ENCODE measurements around the gene IMMP2L.

Gene IMMP2L

DNA sequence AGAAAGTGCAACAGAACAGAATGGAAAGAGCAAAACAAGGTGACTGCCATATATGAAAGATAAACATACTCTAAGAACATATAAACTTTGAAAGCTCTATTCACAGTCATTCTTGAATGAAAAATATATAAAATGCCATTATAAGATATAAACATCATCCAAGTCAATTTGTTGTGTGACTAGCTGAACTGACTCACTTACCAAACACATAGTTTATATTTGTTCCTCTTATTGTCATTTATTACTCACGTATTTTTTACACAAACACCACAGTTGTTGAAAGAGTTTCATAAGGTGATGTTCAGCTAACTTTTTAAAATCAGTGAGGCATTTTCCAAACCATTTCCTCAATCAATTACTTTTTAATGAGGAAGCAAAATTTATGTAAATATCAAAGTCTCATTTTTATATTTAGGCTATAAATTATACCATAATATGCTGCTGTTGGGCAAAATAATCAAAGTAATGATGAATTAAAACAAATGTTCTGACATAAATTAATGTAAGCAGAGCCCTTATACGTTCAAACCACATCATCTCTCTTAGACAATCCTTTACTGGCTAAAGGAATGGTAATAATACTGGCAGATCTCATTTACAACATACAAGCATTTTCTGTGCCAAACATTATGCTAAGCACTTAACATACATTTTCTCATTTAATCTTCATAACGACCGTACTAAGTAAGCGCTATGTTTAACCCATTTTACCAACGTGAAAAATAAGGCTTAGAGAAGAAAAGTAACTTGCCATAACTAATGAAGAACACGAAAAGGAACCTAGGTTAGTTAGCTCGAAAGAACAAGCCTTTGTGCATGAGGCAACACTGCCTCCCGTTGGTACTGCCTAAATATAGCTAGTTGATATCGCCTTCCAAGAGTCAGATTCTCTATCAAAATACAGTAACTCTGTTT lies 464.0 kb downstream of the IMMP2L start:
- TF ChIP-seq, protein P1, sequence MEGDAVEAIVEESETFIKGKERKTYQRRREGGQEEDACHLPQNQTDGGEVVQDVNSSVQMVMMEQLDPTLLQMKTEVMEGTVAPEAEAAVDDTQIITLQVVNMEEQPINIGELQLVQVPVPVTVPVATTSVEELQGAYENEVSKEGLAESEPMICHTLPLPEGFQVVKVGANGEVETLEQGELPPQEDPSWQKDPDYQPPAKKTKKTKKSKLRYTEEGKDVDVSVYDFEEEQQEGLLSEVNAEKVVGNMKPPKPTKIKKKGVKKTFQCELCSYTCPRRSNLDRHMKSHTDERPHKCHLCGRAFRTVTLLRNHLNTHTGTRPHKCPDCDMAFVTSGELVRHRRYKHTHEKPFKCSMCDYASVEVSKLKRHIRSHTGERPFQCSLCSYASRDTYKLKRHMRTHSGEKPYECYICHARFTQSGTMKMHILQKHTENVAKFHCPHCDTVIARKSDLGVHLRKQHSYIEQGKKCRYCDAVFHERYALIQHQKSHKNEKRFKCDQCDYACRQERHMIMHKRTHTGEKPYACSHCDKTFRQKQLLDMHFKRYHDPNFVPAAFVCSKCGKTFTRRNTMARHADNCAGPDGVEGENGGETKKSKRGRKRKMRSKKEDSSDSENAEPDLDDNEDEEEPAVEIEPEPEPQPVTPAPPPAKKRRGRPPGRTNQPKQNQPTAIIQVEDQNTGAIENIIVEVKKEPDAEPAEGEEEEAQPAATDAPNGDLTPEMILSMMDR (IDR thresholded peaks at IDR 0.05; ENCODE audit: insufficient read depth, low read depth, low read length, missing control alignments) = peak; percentile 62
- no peak overlapping the region for H3K4me3 ChIP-seq (ENCODE audit: low read depth, low read length)
- DNase-seq (ENCODE audit: low read depth) = peak; percentile 55

DNA sequence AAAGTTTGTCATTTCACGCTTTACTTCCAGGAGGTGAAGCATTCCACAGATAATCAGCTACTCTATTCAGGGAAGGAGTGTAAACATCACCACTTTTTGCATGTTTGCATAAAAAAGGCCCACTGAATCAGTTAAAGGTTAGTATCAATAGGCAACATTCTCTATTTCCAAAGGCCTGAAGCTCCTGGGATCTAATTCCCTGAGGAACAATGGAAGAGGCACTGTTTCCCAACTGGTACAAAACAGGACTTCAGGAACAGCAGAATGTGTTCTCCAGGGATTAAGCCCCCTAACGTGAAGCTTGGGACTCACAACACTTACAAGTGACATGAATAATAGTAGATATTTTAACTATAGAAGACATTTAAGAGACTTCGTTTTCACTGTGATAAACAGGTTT lies 465.3 kb downstream of the IMMP2L start:
- TF ChIP-seq, protein P1 (IDR thresholded peaks at IDR 0.05; ENCODE audit: insufficient read depth, low read depth, low read length, missing control alignments) = no peak
- H3K4me3 ChIP-seq (ENCODE audit: low read depth, low read length) = no peak overlapping the region
- no peak for DNase-seq (ENCODE audit: low read depth)

DNA sequence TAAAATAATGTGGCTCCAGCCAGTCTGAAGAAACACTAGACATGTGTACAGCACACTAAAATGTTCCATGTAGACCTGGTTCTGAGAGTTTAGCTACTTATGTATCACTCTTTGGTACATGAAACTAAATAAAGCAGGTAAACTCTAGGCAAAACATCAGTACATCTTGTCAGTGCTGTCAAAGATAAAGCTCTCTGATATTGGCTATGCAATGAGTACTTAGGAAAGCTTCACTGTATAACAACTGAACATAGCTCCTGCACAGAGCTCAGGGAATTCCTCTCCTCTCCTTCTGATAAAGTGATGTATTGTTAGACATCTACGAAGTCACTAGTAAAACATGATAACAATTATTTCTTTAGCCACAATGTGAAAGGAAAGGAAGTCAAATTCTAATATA lies 467.9 kb downstream of the IMMP2L start:
- no peak for DNase-seq (ENCODE audit: low read depth)
- no peak overlapping the region for H3K4me3 ChIP-seq (ENCODE audit: low read depth, low read length)
- TF ChIP-seq, protein P1 (IDR thresholded peaks at IDR 0.05; ENCODE audit: insufficient read depth, low read depth, low read length, missing control alignments) = no peak

- no peak overlapping the region for H3K4me3 ChIP-seq (ENCODE audit: low read depth, low read length)
- no peak for DNase-seq (ENCODE audit: low read depth)
- TF ChIP-seq, protein P1 (IDR thresholded peaks at IDR 0.05; ENCODE audit: insufficient read depth, low read depth, low read length, missing control alignments) = no peak
Observed at GRCh38 chr7:111093496-111093895, 468.8 kb downstream of the IMMP2L start.

DNA sequence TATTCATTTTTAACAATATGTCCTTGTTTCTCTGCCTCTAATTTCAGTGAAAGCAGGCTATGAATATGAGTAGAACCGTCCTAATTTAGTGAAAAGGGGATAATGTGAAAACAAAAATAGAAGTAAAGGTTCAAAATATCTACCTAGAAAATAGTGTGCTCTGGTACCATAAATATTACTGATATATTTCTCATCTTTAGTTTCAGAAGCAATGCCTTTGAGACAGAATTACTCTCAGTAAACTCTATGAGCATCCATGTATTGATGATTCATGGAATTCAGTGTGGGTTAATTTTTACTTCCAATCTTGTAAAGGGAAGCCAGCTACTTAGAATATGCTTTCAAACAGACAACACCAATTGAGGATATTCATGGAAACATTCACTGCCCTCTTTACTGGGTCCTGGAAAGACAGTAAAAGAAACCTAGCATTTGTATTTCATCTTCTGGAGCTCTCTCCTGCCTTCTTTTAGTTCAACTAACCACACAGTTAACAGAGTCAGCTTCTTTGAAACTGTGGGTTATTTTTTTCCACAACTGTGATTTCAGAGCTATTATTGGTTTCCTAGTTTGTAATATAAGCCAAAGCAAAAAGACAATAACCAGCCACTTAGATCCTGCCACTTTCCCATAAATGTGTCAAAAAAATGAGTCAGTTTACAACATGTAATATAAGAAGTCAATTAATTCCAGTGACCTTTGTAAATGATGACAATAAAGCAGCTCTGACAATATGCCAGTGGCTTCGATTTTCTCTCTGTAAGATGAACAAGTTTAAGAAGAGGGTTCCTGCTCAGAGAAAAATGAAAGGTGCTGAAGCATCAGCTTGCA lies 469.7 kb downstream of the IMMP2L start:
- no peak for DNase-seq (ENCODE audit: low read depth)
- H3K4me3 ChIP-seq (ENCODE audit: low read depth, low read length) = no peak overlapping the region
- TF ChIP-seq, protein P1 (IDR thresholded peaks at IDR 0.05; ENCODE audit: insufficient read depth, low read depth, low read length, missing control alignments) = no peak

GRCh38 chr7:111091593-111092358 lies 470.5 kb downstream of the IMMP2L start:
- H3K4me3 ChIP-seq (ENCODE audit: low read depth, low read length) = no peak overlapping the region
- TF ChIP-seq, protein P1 (IDR thresholded peaks at IDR 0.05; ENCODE audit: insufficient read depth, low read depth, low read length, missing control alignments) = no peak
- DNase-seq (ENCODE audit: low read depth) = no peak
